HK-2 (cell line): Measurements from ENCODE around the gene C22orf23.
"Not testable (repeated sequence)": the region's sequence is repeated elsewhere in the genome, so short reads cannot be mapped to it uniquely, and the experiment has no call there.

Experiments used
- DNase-seq: peaks from one replicate; pipeline ENCODE4 v3.0.0-alpha.2; 2018; ENCODE audit not compliant: unreplicated experiment

C22orf23 gene

DNA sequence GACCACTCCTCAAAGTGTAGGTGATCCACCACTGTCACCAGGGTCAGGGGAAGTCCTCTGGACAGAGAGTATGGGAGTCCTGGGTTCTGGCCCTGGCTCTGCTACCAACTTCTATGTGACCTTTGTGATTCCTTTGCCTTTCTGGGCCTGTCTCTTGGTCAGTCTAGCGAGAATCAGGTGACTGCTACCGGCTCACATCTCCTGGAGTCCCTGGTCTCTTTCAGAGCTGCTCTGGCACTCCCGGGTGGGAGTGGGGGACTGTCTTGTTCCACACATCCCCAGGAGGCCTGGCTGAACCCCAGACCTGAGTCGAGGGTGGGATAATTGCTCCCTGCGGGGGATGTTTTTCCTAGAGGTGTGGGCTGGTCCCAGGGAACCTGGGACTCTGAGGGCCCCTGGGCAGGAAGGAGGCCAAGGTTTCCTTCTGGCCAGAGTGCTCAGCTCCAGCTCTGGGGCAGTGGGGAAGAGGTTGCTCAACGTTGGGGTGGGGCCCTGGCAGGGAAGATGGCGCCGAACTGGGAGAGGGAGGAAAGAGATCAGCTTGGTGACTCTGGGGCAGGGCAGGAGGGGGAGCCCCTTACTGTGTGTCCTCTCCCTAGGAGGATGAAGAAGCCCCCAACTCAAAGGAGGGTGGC is 28.9 kb upstream of the C22orf23 start:
- DNase-seq = no peak

DNA sequence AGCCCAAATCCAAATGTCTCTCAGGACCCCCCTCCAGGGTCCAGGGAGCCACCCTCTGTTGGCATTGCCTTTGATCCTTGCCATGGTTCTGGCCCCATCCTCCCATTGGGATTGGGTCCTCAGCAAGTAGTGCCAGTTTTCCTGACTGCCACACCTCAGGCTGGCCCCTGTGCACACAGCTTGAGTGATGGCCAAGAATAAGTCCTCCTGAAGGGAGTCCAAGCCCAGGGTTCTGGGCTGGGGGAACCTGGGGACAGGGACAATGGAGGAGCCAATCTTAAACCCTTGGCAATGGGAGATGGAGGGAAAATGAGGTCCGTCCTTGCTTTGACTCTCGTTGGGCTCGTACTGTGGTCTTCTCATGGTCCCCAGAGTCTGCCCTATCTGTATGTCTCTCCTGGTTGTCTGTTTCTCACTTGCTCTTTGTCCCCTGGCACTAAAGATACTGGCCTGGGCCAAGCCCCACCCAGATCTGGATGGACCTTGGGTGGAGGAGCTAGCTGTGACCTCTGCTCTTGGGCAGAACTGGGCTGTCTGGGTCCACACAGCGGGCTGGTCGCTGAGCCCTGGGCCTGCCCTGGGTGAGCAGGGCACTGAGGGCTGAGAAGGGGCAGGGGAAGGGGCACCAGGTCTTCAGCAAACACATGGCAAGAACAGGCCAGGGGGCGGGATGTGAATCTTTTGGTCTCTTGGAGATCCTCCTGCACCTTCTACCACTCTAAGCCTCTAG is 28.0 kb upstream of the C22orf23 start:
- no peak for DNase-seq

DNA sequence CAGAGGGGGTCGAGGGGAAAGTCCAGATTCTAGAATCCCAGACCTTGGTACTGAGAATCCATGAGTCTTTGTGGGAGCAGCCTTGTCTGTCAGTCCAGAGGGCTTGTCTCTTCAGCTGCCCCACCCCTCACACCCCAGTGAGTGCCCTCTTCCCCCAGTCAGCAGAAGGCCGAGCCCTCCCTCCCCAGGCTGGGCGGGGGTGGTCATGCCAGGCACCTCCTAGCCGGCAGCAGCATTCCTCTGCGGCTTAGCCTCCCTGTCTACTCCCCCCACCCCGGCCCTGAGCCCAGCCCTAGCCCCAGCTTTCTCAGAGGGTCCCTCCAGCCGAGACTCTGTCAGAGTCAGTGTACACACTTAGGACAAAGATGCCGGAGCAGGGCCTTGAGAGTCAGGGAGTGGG is 26.4 kb upstream of the C22orf23 start:
- DNase-seq = no peak

GRCh38 chr22:37976547-37976946 is 23.1 kb upstream of the C22orf23 start:
- DNase-seq = no peak

DNA sequence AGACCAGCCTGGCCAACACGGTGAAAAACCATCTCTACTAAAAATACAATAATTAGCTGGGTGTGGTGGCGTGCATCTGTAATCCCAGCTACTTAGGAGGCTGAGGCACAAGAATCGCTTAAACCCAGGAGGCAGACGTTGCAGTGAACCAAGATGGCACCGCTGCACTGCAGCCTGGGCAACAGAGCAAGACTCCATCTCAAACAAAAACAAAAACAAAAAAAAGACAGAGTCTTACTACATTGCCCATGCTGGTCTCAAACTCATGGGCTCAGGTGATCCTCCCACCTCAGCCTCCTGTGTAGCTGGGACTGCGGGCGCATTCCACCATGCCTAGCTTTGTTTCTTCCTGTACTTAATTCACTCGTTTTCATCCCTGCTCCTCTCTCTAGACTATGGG is 22.6 kb upstream of the C22orf23 start:
- DNase-seq = not testable (repeated sequence)

GRCh38 chr22:37975153-37975552 is 21.8 kb upstream of the C22orf23 start:
- no peak for DNase-seq

GRCh38 chr22:37973271-37974170 is 20.1 kb upstream of the C22orf23 start:
- DNase-seq = no peak

GRCh38 chr22:37972527-37972926 is 19.1 kb upstream of the C22orf23 start:
- no peak for DNase-seq

DNA sequence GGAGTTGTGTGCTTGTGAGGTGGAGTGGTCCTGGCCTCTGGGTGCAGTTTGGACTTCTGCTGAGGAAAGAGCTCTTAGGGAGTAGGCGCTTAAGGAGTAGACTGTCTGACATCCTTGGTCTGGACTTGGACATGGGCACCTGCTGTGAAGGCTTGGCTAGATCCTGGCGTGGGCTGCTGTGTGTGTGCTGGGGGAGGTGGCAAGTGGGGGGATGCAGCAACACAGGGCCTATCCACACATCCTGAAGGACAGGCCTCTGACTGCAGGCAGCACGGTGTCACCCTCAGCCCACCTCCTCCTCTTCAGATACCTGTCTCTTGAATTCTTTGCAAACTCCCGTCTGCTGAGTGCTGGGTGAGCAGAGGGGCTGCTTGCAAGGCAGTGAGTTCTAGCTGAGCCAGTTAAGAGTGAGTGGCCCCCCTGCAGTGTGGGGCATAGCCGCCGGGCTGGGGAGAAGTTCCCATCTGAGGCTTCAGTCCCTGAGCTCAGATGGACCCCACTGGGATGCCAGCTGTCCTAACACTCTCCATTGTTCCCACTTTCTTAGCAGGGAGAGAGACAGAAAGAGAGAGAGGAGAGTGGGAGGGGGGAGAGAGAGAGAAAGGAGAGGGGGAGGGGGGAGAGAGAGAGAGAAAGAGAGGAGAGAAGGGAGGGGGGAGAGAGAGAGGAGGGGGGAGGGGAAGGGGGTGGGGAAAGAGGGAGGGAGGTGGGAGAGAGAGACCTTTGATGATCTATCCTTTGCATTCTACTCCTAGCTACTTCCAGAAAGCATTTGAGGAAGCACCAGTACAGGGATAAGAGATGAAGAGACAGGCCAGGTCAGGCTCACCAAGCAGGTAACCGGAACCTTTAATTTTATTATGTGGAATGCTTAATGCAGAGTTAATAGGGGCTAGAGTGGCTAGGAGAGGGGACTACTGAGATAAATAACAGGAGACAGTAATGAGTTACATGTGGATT is 18.4 kb upstream of the C22orf23 start:
- DNase-seq = no peak

DNA sequence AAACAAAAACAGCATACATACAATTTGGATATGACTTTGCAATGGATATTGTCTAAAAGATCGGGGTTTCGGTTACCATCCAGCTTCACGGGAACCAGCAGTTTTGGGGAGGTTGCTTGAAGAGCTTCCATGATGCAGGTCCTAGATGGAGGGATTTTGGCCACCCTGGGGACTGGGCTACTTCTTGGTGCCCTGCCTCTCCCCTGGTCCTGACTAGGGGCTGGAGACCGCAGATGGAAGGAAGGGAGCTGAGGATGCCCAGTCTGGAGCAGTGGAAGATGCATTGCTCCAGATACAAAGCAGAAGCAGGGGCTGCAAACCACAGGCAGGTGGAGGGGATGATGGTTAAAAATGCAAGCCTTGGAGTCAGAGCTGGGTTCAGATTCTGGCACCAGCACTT is 17.5 kb upstream of the C22orf23 start:
- DNase-seq = no peak

GRCh38 chr22:37968452-37969251 is 15.3 kb upstream of the C22orf23 start:
- DNase-seq = no peak

GRCh38 chr22:37967637-37968451 is 14.4 kb upstream of the C22orf23 start:
- DNase-seq = no peak

GRCh38 chr22:37967147-37967546 is 13.7 kb upstream of the C22orf23 start:
- DNase-seq = no peak

GRCh38 chr22:37965940-37966664 is 12.7 kb upstream of the C22orf23 start:
- DNase-seq = no peak

DNA sequence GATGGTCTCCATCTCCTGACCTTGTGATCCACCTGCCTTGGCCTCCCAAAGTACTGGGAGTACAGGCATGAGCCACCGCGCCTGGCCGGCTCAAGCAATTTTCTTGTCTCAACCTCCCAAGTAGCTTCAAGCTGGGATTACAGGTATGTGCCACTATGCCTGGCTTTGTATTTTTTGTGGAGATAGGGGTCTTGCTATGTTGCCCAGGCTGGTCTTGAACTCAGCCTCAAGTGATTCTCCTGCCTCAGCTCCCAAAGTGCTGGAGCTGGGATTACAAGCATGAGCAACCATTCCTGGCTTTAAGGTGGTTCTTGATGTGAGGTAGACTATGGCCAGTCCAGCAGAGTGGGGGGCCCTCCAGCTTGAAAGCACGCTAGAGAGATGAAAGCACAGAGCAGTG is 7.7 kb upstream of the C22orf23 start:
- no peak for DNase-seq

DNA sequence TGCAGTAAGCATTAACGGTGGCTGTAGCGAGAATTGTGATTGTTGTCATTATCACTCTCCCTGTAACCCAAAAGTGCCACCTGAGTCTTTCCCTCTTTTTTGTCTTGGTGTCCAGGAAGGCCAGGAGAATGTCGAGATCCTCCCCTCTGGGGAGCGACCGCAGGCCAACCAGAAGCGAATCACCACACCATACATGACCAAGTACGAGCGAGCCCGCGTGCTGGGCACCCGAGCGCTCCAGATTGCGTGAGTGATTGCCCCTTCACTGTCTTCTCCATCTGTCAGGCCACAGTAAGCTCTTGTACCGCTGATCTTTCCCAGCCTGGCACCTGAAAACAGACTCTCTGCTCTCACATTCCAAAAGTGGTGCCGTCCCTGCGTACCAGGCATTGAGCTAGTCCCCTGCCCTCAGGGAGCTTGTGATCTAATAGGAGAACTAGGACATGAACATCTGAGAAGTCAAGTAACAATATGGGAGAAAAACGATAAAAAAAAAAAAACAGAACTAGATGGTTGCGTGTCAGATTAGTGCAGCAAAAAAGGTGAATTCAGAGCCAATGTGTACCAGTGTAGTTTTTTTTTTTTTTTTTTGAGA is 5.9 kb upstream of the C22orf23 start:
- no peak for DNase-seq

DNA sequence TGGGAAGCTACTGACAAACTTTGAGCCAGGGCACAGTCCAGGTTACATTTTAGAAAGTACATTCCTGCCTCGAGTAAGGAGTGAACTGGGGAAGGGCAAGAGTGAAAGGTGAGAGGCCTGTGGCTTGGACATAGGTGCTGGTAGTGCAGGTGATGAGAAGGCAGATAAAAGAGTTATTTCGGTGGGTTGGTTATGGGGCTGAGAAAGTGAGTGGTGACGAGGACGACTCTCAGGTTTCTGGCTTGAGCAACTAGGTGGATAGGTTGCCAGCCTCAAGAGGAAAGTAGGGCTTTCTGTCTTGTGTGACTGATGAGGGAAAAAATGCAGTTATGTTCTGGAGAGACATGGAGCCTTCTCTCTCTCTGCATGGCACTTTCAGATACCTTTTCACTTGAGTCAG is 3.8 kb upstream of the C22orf23 start:
- no peak for DNase-seq

GRCh38 chr22:37955825-37956397 is 2.5 kb upstream of the C22orf23 start:
- not testable (repeated sequence) for DNase-seq
